HepG2 (cell line): ENCODE data around the gene ZFYVE21. TPM values are rescaled to one million over a fixed set of nuclear protein-coding genes. Genes with fewer than 3 reads are reported as not detected.

ENCODE experiments used
- ATAD3A ChIP-seq: sonication (generic); formaldehyde crosslinking; IDR thresholded peaks from 2 replicates; pipeline ENCODE4 v1.4.0; 2020; ENCODE audit warnings: missing genetic modification reagents
- ELF1 ChIP-seq: sonication (generic); formaldehyde crosslinking; IDR thresholded peaks from 2 replicates; pipeline ENCODE4 v1.4.0; 2020; ENCODE audit warnings: missing genetic modification reagents
- HIVEP1 ChIP-seq: sonication (generic); formaldehyde crosslinking; IDR thresholded peaks from 2 replicates; pipeline ENCODE4 v1.4.0; 2020; ENCODE audit warnings: mild to moderate bottlenecking, missing genetic modification reagents
- MXI1 ChIP-seq: IDR thresholded peaks from 3 replicates; pipeline ENCODE4 v1.6.1; 2012; ENCODE audit warnings: low read depth, low read length, inconsistent platforms, borderline replicate concordance
- MYC ChIP-seq: sonication (generic); formaldehyde crosslinking; IDR thresholded peaks from 2 replicates; pipeline ENCODE4 v1.9.0; 2021; ENCODE audit warnings: missing genetic modification reagents, borderline replicate concordance
- SP1 ChIP-seq, 2 experiments: fragments of 450-650 bp in 1 of 2; sonication (generic) in 1 of 2; formaldehyde crosslinking in 1 of 2; IDR thresholded peaks; 2 replicates each; pipeline versions ENCODE4 v1.4.0 to v1.6.1; 2016 to 2020; ENCODE audit warnings: missing genetic modification reagents in 1 of 2
- SP4 ChIP-seq: sonication (generic); formaldehyde crosslinking; IDR thresholded peaks from 2 replicates; pipeline ENCODE4 v1.8.1; 2023; ENCODE audit warnings: mild to moderate bottlenecking, missing genetic modification reagents
- TCF7L2 ChIP-seq: IDR thresholded peaks from 2 replicates; pipeline ENCODE4 v1.6.1; 2011; ENCODE audit warnings: mild to moderate bottlenecking, low read depth, low read length, moderate library complexity
- ZBTB42 ChIP-seq: sonication (generic); formaldehyde crosslinking; IDR thresholded peaks from 2 replicates; pipeline ENCODE4 v1.5.0; 2020; ENCODE audit warnings: mild to moderate bottlenecking, missing genetic modification reagents
- ZFP36L2 ChIP-seq: sonication (generic); formaldehyde crosslinking; IDR thresholded peaks from 2 replicates; pipeline ENCODE4 v1.4.0; 2020; ENCODE audit warnings: missing genetic modification reagents
- ZKSCAN5 ChIP-seq: sonication (generic); formaldehyde crosslinking; IDR thresholded peaks from 2 replicates; pipeline ENCODE4 v1.5.1; 2020; ENCODE audit warnings: mild to moderate bottlenecking, missing genetic modification reagents
- ZNF263 ChIP-seq: sonication (generic); formaldehyde crosslinking; IDR thresholded peaks from 2 replicates; pipeline ENCODE4 v1.4.0; 2020; ENCODE audit warnings: missing genetic modification reagents
- ZNF557 ChIP-seq: sonication (generic); formaldehyde crosslinking; IDR thresholded peaks from 2 replicates; pipeline ENCODE4 v1.4.0; 2020; ENCODE audit warnings: missing genetic modification reagents
- ZNF577 ChIP-seq: sonication (generic); formaldehyde crosslinking; IDR thresholded peaks from 2 replicates; pipeline ENCODE4 v1.4.0; 2020; ENCODE audit warnings: mild to moderate bottlenecking, low read depth, missing genetic modification reagents, borderline replicate concordance
- ZSCAN20 ChIP-seq: sonication (generic); formaldehyde crosslinking; IDR thresholded peaks from 2 replicates; pipeline ENCODE4 v1.4.0; 2020; ENCODE audit warnings: missing genetic modification reagents, mild to moderate bottlenecking, borderline replicate concordance
- polyA plus RNA-seq, 8 experiments: library from polyadenylated mRNA; depleted of rRNA in 3 of 8; stranded (reverse) in 7 of 8; unstranded in 1 of 8; fragments of >200 nt; fragmentation: Illumina TruSeq in 4 of 8; extraction: Trizol in 4 of 8; gene quantifications; 2 replicates each; pipeline versions ENCODE4 v1.2.1 to v1.2.3, GENCODE V29; 2011 to 2016; ENCODE audit warnings: low read depth in 4 of 8, missing spikeins in 1 of 8, mixed read lengths in 1 of 8; ENCODE audit not compliant: insufficient read depth in 1 of 8
- total RNA-seq, 5 experiments: library from RNA; depleted of rRNA; stranded (reverse); fragments of >200 nt; fragmentation: Illumina TruSeq; extraction: Trizol; gene quantifications; 2 replicates each; pipeline ENCODE4 v1.2.3, GENCODE V29; 2016; ENCODE audit warnings: low read depth in 1 of 5
- TF ChIP-seq, protein P1 (sequence below), 2 experiments: sonication (generic) in 1 of 2; formaldehyde crosslinking in 1 of 2; IDR thresholded peaks; 2 replicates each; pipeline versions ENCODE4 v1.6.1 to v1.9.0; 2014 to 2022; ENCODE audit warnings: antibody characterized with exemption in 1 of 2, borderline replicate concordance in 1 of 2, inconsistent platforms in 1 of 2, low read depth in 1 of 2, missing genetic modification reagents in 1 of 2
- TF ChIP-seq, protein P2 (sequence below): sonication (generic); formaldehyde crosslinking; IDR thresholded peaks from 2 replicates; pipeline ENCODE4 v1.5.0; 2020; ENCODE audit warnings: missing genetic modification reagents, mild to moderate bottlenecking, borderline replicate concordance
- TF ChIP-seq, protein P3 (sequence below): sonication (generic); formaldehyde crosslinking; IDR thresholded peaks from 2 replicates; pipeline ENCODE4 v1.5.0; 2020; ENCODE audit warnings: missing genetic modification reagents
- TF ChIP-seq, protein P4 (sequence below): IDR thresholded peaks from 2 replicates; pipeline ENCODE4 v1.6.1; 2016

The ZFYVE21 gene
- total and polyA plus RNA-seq, 2 of the 13 experiments (the other 11 are each of a cell fraction or from before 2014, with no cell fraction given), result 34.3 to 34.4 TPM

DNA sequence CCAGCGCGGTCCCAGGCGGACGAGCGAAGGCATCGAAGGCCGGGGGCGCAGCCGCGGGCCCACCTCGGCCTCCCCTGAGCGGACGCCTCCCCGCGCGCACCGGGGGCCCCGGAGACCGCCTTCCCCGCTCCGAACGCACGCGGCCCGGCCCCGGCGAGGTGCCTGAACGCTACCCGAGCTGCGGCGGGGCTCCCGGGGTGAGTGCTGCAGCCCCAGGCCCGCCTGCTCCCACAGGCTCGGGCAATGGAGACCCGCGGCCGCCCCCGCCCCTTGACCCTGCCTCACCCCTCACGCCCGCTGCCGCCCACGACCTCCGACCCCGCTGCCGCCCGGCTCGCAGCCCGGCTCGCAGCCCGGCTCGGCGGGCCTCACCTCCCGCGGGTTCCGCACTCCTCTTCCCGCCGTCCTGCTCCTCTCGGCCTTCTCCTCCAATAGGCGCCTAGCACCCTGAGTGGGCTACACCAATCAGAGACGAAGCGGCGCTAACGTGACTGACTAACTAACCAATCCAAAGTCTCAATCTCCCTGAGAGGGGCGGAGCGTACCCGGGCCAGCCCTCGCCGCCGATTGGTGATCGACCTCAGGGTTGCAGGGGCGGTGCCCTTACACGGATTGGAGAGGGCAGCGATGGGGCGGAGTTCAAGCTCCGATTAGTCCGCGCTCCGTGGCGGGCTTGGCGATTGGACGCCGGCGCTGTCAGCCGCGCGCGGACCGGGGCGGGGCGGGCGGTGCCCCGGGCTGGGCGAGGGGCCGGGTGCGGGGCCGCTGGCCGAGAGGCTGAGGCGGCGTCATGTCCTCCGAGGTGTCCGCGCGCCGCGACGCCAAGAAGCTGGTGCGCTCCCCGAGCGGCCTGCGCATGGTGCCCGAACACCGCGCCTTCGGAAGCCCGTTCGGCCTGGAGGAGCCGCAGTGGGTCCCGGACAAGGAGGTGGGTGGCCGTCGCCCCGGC is at the start of gene ZFYVE21, which contains the start of gene XRCC3 (continued):
- TF ChIP-seq SP1 (IDR thresholded peaks at IDR 0.05), result peak; percentile 80
- peak; percentile 97 for TF ChIP-seq SP1 (CRISPR knock-in tag; IDR thresholded peaks at IDR 0.05)
- TF ChIP-seq, protein P1, sequence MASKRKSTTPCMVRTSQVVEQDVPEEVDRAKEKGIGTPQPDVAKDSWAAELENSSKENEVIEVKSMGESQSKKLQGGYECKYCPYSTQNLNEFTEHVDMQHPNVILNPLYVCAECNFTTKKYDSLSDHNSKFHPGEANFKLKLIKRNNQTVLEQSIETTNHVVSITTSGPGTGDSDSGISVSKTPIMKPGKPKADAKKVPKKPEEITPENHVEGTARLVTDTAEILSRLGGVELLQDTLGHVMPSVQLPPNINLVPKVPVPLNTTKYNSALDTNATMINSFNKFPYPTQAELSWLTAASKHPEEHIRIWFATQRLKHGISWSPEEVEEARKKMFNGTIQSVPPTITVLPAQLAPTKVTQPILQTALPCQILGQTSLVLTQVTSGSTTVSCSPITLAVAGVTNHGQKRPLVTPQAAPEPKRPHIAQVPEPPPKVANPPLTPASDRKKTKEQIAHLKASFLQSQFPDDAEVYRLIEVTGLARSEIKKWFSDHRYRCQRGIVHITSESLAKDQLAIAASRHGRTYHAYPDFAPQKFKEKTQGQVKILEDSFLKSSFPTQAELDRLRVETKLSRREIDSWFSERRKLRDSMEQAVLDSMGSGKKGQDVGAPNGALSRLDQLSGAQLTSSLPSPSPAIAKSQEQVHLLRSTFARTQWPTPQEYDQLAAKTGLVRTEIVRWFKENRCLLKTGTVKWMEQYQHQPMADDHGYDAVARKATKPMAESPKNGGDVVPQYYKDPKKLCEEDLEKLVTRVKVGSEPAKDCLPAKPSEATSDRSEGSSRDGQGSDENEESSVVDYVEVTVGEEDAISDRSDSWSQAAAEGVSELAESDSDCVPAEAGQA (IDR thresholded peaks at IDR 0.05; ENCODE audit: low read depth), result no peak
- TF ChIP-seq, protein P1 (CRISPR knock-in tag; IDR thresholded peaks at IDR 0.05; ENCODE audit: borderline replicate concordance), result peak; percentile 72
- no peak for TF ChIP-seq ZFP36L2 (CRISPR knock-in tag)
- TF ChIP-seq ZKSCAN5 (CRISPR knock-in tag), result no peak
- TF ChIP-seq, protein P2, sequence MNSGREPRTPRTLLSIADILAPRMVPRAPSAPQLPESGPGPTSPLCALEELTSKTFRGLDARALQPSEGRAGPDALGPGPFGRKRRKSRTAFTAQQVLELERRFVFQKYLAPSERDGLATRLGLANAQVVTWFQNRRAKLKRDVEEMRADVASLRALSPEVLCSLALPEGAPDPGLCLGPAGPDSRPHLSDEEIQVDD, result peak; percentile 36; the same call in 1 of the 2 replicates
- no peak for TF ChIP-seq ATAD3A (CRISPR knock-in tag)
- no peak for TF ChIP-seq ZNF263 (CRISPR knock-in tag)
- TF ChIP-seq, protein P3, sequence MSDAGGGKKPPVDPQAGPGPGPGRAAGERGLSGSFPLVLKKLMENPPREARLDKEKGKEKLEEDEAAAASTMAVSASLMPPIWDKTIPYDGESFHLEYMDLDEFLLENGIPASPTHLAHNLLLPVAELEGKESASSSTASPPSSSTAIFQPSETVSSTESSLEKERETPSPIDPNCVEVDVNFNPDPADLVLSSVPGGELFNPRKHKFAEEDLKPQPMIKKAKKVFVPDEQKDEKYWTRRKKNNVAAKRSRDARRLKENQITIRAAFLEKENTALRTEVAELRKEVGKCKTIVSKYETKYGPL (CRISPR knock-in tag), result no peak
- no peak; the same call in 1 of the 2 replicates for TF ChIP-seq ZSCAN20 (CRISPR knock-in tag)
- no peak for TF ChIP-seq ZBTB42
- TF ChIP-seq TCF7L2, result no peak
- no peak for TF ChIP-seq ZNF577 (CRISPR knock-in tag)
- peak; percentile 85; the same call in 1 of the 3 replicates for TF ChIP-seq MXI1
- peak; percentile 99 for TF ChIP-seq SP4
- peak; percentile 19 for TF ChIP-seq MYC
- TF ChIP-seq ELF1 (CRISPR knock-in tag), result peak; percentile 62
- TF ChIP-seq ZNF557 (CRISPR knock-in tag), result no peak
- no peak for TF ChIP-seq HIVEP1 (CRISPR knock-in tag)
- TF ChIP-seq, protein P4, sequence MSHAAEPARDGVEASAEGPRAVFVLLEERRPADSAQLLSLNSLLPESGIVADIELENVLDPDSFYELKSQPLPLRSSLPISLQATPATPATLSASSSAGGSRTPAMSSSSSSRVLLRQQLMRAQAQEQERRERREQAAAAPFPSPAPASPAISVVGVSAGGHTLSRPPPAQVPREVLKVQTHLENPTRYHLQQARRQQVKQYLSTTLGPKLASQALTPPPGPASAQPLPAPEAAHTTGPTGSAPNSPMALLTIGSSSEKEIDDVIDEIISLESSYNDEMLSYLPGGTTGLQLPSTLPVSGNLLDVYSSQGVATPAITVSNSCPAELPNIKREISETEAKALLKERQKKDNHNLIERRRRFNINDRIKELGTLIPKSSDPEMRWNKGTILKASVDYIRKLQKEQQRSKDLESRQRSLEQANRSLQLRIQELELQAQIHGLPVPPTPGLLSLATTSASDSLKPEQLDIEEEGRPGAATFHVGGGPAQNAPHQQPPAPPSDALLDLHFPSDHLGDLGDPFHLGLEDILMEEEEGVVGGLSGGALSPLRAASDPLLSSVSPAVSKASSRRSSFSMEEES, result no peak
